B cell (primary cell): ENCODE results near the gene IRAK1. TPM values are rescaled to one million over a fixed set of nuclear protein-coding genes. Genes with fewer than 3 reads are reported as not detected.

ENCODE experiments used
- ATAC-seq: fragments of 200-7000 bp; cut with Tn5 transposase; one replicate; pipeline ENCODE4 v1.10.0; 2021; ENCODE audit warnings: low read depth, mild to moderate bottlenecking, moderate number of reproducible peaks, moderate library complexity
- CTCF ChIA-PET: fragments of 350-600 bp; sonication (Branson Sonifier 250); formaldehyde crosslinking; loops from one replicate; lab custom pipeline; 2021; ENCODE audit warnings: antibody characterized with exemption, inconsistent platforms; lab: Charles Lee
- POLR2A ChIA-PET: fragments of 350-600 bp; sonication (Branson Sonifier 250); formaldehyde crosslinking; loops from one replicate; lab custom pipeline; 2021; ENCODE audit warnings: antibody characterized with exemption; lab: Charles Lee
- DNase-seq: peaks from one replicate; pipeline ENCODE4 v3.0.0; 2013
- H2AFZ ChIP-seq: 2 replicates; pipeline ENCODE4 v1.6.1; 2012; ENCODE audit warnings: mild to moderate bottlenecking, low read depth, low read length; ENCODE audit not compliant: insufficient read depth, poor library complexity, severe bottlenecking
- H3K27ac ChIP-seq, 2 donors: 1 replicate in 1 of 2; 2 replicates in 1 of 2; pipeline ENCODE4 v1.5.1; 2012 to 2013; ENCODE audit warnings: low read length in 2 of 2, mild to moderate bottlenecking in 2 of 2, moderate library complexity in 1 of 2
- H3K27me3 ChIP-seq, 4 experiments: fragments of 200-600 bp in 1 of 4; sonication (generic) in 1 of 4; replicated peaks in 1 of 4; 1 replicate in 2 of 4; 2 replicates in 2 of 4; pipeline versions ENCODE4 v1.6.1 to v1.7.0; 2013 to 2016; ENCODE audit warnings: low read length in 3 of 4, mild to moderate bottlenecking in 2 of 4, mixed read lengths in 1 of 4, moderate library complexity in 1 of 4; ENCODE audit not compliant: insufficient read depth in 4 of 4, control insufficient read depth in 3 of 4; ENCODE audit errors: control extremely low read depth in 1 of 4
- H3K36me3 ChIP-seq, 2 experiments: replicated peaks in 1 of 2; 1 replicate in 1 of 2; 2 replicates in 1 of 2; pipeline versions ENCODE4 v1.6.1 to v1.7.1; 2013; ENCODE audit warnings: low read length in 1 of 2; ENCODE audit not compliant: insufficient read depth in 2 of 2, control insufficient read depth in 1 of 2; ENCODE audit errors: control extremely low read depth in 1 of 2, extremely low read depth in 1 of 2
- H3K4me1 ChIP-seq, 2 donors: fragments of 200-600 bp in 1 of 2; sonication (generic) in 1 of 2; 1 replicate in 1 of 2; 2 replicates in 1 of 2; pipeline versions ENCODE4 v1.5.1 to v1.6.1; 2013 to 2017; ENCODE audit warnings: low read length in 2 of 2; ENCODE audit not compliant: control insufficient read depth in 2 of 2, insufficient read depth in 2 of 2
- H3K4me2 ChIP-seq: replicated peaks from 2 replicates; pipeline ENCODE3; 2012; ENCODE audit warnings: mild to moderate bottlenecking, low read depth, low read length; ENCODE audit not compliant: poor library complexity, severe bottlenecking
- H3K4me3 ChIP-seq, 5 experiments: fragments of 200-600 bp in 1 of 5; sonication (generic) in 1 of 5; 1 replicate in 3 of 5; 2 replicates in 2 of 5; pipeline versions ENCODE4 v1.5.1 to v1.7.0; 2011 to 2016; ENCODE audit warnings: low read length in 4 of 5, mild to moderate bottlenecking in 4 of 5, low read depth in 2 of 5, control low read depth in 1 of 5, moderate library complexity in 1 of 5; ENCODE audit not compliant: insufficient read depth in 1 of 5; ENCODE audit errors: control extremely low read depth in 1 of 5, extremely low read depth in 1 of 5
- H3K79me2 ChIP-seq: fragments of 200-600 bp; sonication (generic); one replicate; pipeline ENCODE4 v1.6.0; 2016; ENCODE audit warnings: low read length; ENCODE audit not compliant: control insufficient read depth, insufficient read depth
- H3K9ac ChIP-seq: fragments of 200-600 bp; sonication (generic); 2 replicates; pipeline ENCODE4 v1.6.1; 2017; ENCODE audit warnings: mild to moderate bottlenecking, low read length, moderate library complexity
- H3K9me3 ChIP-seq, 3 donors: one replicate each; pipeline versions ENCODE4 v1.6.1 to v1.7.1; 2013; ENCODE audit warnings: low read length in 2 of 3; ENCODE audit not compliant: control insufficient read depth in 2 of 3, insufficient read depth in 1 of 3; ENCODE audit errors: control extremely low read depth in 1 of 3
- H4K20me1 ChIP-seq: 2 replicates; pipeline ENCODE4 v1.6.0; 2012; ENCODE audit warnings: mild to moderate bottlenecking, low read length; ENCODE audit not compliant: insufficient read depth, control insufficient read depth, poor library complexity, severe bottlenecking
- H3K27ac Mint-ChIP-seq: one replicate; pipeline ENCODE4 v1.8.0; 2021; ENCODE audit warnings: mixed read lengths
- H3K27me3 Mint-ChIP-seq: one replicate; pipeline ENCODE4 v1.8.0; 2021; ENCODE audit warnings: mixed read lengths
- H3K4me1 Mint-ChIP-seq: one replicate; pipeline ENCODE4 v1.8.0; 2021; ENCODE audit warnings: mixed read lengths
- H3K4me3 Mint-ChIP-seq: one replicate; pipeline ENCODE4 v1.8.0; 2021; ENCODE audit warnings: mixed read lengths
- H3K9me3 Mint-ChIP-seq: one replicate; pipeline ENCODE4 v1.8.0; 2022; ENCODE audit warnings: mixed read lengths; ENCODE audit not compliant: insufficient read depth
- CTCF ChIP-seq: fragments of 200-600 bp; IDR thresholded peaks from one replicate; pipeline ENCODE4 v1.8.0; 2022; ENCODE audit warnings: antibody characterized with exemption, mild to moderate bottlenecking
- EZH2 ChIP-seq: IDR thresholded peaks from 2 replicates; pipeline ENCODE4 v1.6.1; 2012; ENCODE audit warnings: borderline replicate concordance, low read depth, mild to moderate bottlenecking, moderate library complexity, low read length; ENCODE audit not compliant: insufficient read depth, poor library complexity, severe bottlenecking
- WGBS: methylation state at CpG from one replicate; pipeline ENCODE4 v1.1.5; 2013; ENCODE audit warnings: missing lambda C conversion rate; ENCODE audit not compliant: insufficient coverage; 5-methylcytosine and 5-hydroxymethylcytosine counted together
- intact Hi-C: fragments of 100-400 bp; cut with micrococcal nuclease; formaldehyde crosslinking; loops from one replicate; pipeline ENCODE4 v1.10.0; 2022
- polyA plus RNA-seq: library from polyadenylated mRNA; depleted of rRNA; stranded (reverse); fragments of >200 nt; gene quantifications from 2 replicates; pipeline ENCODE4 v1.2.3, GENCODE V29; 2012
- total RNA-seq, 2 donors: library from RNA; stranded (reverse); fragments of 120-200 nt in 1 of 2; gene quantifications; 1 replicate in 1 of 2; 2 replicates in 1 of 2; pipeline versions ENCODE4 v1.2.3 to v1.2.4, GENCODE V29; 2013 to 2022

IRAK1 gene
- total and polyA plus RNA-seq, 2 donors (not counting 1 experiment from before 2014, with no cell fraction given): 112 to 118 TPM

GRCh38 chrX:154024271-154024670, 4.6 kb upstream of the IRAK1 start:
- H3K4me1 Mint-ChIP-seq: peaks cover 5% of the 10 kb centered on the region
- H3K79me2 ChIP-seq: peaks cover 8% of the 10 kb centered on the region
- no peaks in the 10 kb centered on the region for H3K9me3 ChIP-seq
- no peak overlapping the region for H3K9ac ChIP-seq
- H3K27ac Mint-ChIP-seq: no peak overlapping the region
- H4K20me1 ChIP-seq: no peaks in the 10 kb centered on the region
- ChIA-PET POLR2A (no interaction called here), CTCF (no interaction called here)
- no peak overlapping the region for H3K27ac ChIP-seq
- no peak overlapping the region for H3K4me2 ChIP-seq
- no peak overlapping the region for H3K4me3 ChIP-seq
- no peaks in the 10 kb centered on the region for H3K27me3 Mint-ChIP-seq
- ATAC-seq (no peak), DNase-seq (no peak)
- H2AFZ ChIP-seq: no peak overlapping the region
- peaks cover 0 to 19% of the 10 kb centered on the region in 2 experiments for H3K36me3 ChIP-seq
- H3K27me3 ChIP-seq: no peaks in the 10 kb centered on the region
- H3K9me3 Mint-ChIP-seq: no peaks in the 10 kb centered on the region
- 99% methylated on average over 14 of the region's 15 CpGs for WGBS
- H3K4me3 Mint-ChIP-seq: no peak overlapping the region
- peaks cover 6 to 8% of the 10 kb centered on the region in 2 donors for H3K4me1 ChIP-seq
- TF ChIP-seq CTCF (no peak), EZH2 (no peak)
- intact Hi-C loops: no loop called here

- H3K4me1 ChIP-seq: peaks cover 6 to 14% of the 10 kb centered on the region in 2 donors
- no peaks in the 10 kb centered on the region for H3K9me3 ChIP-seq
- H3K79me2 ChIP-seq: peaks cover 15% of the 10 kb centered on the region
- DNase-seq (no peak), ATAC-seq (no peak)
- H3K9ac ChIP-seq: no peak overlapping the region
- ChIA-PET POLR2A (no interaction called here), CTCF (interaction anchor here (0.6 to 1.5 kb wide), 2 partner anchors 10 to 14 kb away, joined by 4 to 5 read pairs; no protein-coding TSS in a partner anchor)
- H3K27me3 ChIP-seq: no peaks in the 10 kb centered on the region
- WGBS: 96% methylated on average over 18 of the region's 27 CpGs
- intact Hi-C loops: no loop called here
- H4K20me1 ChIP-seq: no peaks in the 10 kb centered on the region
- Mint-ChIP-seq H3K9me3 (no peaks in the 10 kb centered on the region), H3K4me3 (no peak overlapping the region), H3K27me3 (no peaks in the 10 kb centered on the region), H3K27ac (peak overlapping the region; percentile 22), H3K4me1 (peaks cover 11% of the 10 kb centered on the region)
- no peak for TF ChIP-seq CTCF
- no peak for TF ChIP-seq EZH2
- no peak overlapping the region for H3K27ac ChIP-seq
- no peak overlapping the region for H3K4me3 ChIP-seq
- H3K4me2 ChIP-seq: no peak overlapping the region
- peaks cover 0 to 15% of the 10 kb centered on the region in 2 experiments for H3K36me3 ChIP-seq
- no peak overlapping the region for H2AFZ ChIP-seq
Observed at GRCh38 chrX:154023276-154024000, 3.7 kb upstream of the IRAK1 start.
